ENCODE measurements around the gene LRRN2. TPM values are rescaled to one million over a fixed set of nuclear protein-coding genes. Genes with fewer than 3 reads are reported as not detected.

Gene LRRN2
- polyA plus RNA-seq, 1 donor from 2014 or later, result 3.3 TPM

- Histone ChIP-seq H2AFZ (ENCODE audit: low read depth, low read length) (no peak overlapping the region), H3K79me2 (replicated peaks; ENCODE audit: insufficient read depth, low read length) (no peaks in the 10 kb centered on the region)
Observed at GRCh38 chr1:204676043-204676442, 9.5 kb downstream of the LRRN2 start.

DNA sequence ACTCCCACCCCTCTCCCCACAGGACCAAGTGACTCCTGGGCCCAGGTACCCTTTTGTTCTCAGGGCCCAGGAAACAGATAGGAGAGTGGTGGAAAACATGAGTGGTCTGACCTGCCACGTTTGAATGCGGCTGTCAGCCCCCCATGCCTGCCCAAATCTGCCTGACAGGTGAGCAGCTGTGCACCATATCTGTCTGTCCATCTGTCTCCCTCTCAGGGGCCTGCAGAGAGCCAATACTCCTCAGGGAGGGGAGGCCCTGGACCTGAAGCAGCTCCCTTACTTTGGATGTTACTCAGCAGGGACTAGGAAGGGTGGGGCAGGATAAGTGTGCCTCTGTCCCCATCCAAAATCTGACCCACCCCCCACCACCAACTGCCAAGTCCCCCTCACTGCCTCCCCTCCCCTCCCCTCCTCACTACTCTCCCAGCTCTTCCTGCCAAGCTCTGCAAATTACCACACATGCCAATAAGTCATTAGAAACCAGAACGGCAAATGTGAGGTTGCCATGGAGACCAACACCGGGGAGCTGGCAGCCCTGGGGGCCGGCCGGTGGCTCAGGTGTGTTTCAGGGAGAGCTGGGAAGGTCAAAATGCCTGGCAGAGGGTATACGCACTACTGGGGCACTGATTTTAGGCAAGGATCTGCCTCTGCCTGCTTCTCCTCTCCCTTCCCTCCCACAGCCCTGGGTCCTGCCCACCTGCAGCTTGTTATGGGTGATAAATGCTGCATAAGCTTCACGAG lies 11.5 kb downstream of the LRRN2 start:
- H3K36me3 ChIP-seq (ENCODE audit: insufficient read depth, low read length), result no peaks in the 10 kb centered on the region

More at GRCh38 chr1:204676043-204676442, 9.5 kb downstream of the LRRN2 start:
- no peak overlapping the region for H3K9ac ChIP-seq (ENCODE audit: low read length)
- no peaks in the 10 kb centered on the region for H3K9me3 ChIP-seq (ENCODE audit: low read length)
- no peaks in the 10 kb centered on the region for H3F3A ChIP-seq (ENCODE audit: insufficient read depth, low read length, poor library complexity, severe bottlenecking)
- H3K4me3 ChIP-seq (ENCODE audit: low read length), result no peak overlapping the region
- H4K20me1 ChIP-seq (ENCODE audit: insufficient read depth), result no peaks in the 10 kb centered on the region
- H3K4me2 ChIP-seq (ENCODE audit: low read length), result no peak overlapping the region
- TF ChIP-seq EZH2 (IDR thresholded peaks at IDR 0.05; ENCODE audit: borderline replicate concordance, insufficient read depth, low read length, poor library complexity, severe bottlenecking), result no peak
- no peaks in the 10 kb centered on the region for H3K9me2 ChIP-seq (ENCODE audit: insufficient read depth, low read length)
- no peaks in the 10 kb centered on the region for H3K27me3 ChIP-seq (ENCODE audit: insufficient read depth, low read depth, low read length)
- H3K27ac ChIP-seq (ENCODE audit: low read length), result no peak overlapping the region
- H3K36me3 ChIP-seq (ENCODE audit: insufficient read depth, low read length), result no peaks in the 10 kb centered on the region

More for the DNA sequence above, 11.5 kb downstream of the LRRN2 start:
- H2AFZ ChIP-seq (ENCODE audit: low read depth, low read length), result peak overlapping the region; percentile 11
- H3F3A ChIP-seq (ENCODE audit: insufficient read depth, low read length, poor library complexity, severe bottlenecking), result no peaks in the 10 kb centered on the region
- peak overlapping the region; percentile 51 for H3K9ac ChIP-seq (ENCODE audit: low read length)
- no peaks in the 10 kb centered on the region for H3K27me3 ChIP-seq (ENCODE audit: insufficient read depth, low read depth, low read length)
- H3K9me2 ChIP-seq (ENCODE audit: insufficient read depth, low read length), result no peaks in the 10 kb centered on the region
- H3K4me2 ChIP-seq (ENCODE audit: low read length), result peak overlapping the region; percentile 48
- no peaks in the 10 kb centered on the region for H3K79me2 ChIP-seq (replicated peaks; ENCODE audit: insufficient read depth, low read length)
- peak overlapping the region; percentile 72 for H3K27ac ChIP-seq (ENCODE audit: low read length)
- H4K20me1 ChIP-seq (ENCODE audit: insufficient read depth), result no peaks in the 10 kb centered on the region
- H3K9me3 ChIP-seq (ENCODE audit: low read length), result no peaks in the 10 kb centered on the region
- TF ChIP-seq EZH2 (IDR thresholded peaks at IDR 0.05; ENCODE audit: borderline replicate concordance, insufficient read depth, low read length, poor library complexity, severe bottlenecking) (no peak), TAF1 (IDR thresholded peaks at IDR 0.05; ENCODE audit: low read depth) (no peak), RAD21 (conservative IDR thresholded peaks at IDR 0.05) (no peak), EP300 (conservative IDR thresholded peaks at IDR 0.05; ENCODE audit: poor library complexity, severe bottlenecking) (no peak), POLR2AphosphoS5 (IDR thresholded peaks at IDR 0.05) (no peak), MXI1 (conservative IDR thresholded peaks at IDR 0.05; ENCODE audit: poor library complexity, severe bottlenecking) (no peak), CTCF (IDR thresholded peaks at IDR 0.05; ENCODE audit: poor library complexity, severe bottlenecking) (no peak)
- TF ChIP-seq, protein P1, sequence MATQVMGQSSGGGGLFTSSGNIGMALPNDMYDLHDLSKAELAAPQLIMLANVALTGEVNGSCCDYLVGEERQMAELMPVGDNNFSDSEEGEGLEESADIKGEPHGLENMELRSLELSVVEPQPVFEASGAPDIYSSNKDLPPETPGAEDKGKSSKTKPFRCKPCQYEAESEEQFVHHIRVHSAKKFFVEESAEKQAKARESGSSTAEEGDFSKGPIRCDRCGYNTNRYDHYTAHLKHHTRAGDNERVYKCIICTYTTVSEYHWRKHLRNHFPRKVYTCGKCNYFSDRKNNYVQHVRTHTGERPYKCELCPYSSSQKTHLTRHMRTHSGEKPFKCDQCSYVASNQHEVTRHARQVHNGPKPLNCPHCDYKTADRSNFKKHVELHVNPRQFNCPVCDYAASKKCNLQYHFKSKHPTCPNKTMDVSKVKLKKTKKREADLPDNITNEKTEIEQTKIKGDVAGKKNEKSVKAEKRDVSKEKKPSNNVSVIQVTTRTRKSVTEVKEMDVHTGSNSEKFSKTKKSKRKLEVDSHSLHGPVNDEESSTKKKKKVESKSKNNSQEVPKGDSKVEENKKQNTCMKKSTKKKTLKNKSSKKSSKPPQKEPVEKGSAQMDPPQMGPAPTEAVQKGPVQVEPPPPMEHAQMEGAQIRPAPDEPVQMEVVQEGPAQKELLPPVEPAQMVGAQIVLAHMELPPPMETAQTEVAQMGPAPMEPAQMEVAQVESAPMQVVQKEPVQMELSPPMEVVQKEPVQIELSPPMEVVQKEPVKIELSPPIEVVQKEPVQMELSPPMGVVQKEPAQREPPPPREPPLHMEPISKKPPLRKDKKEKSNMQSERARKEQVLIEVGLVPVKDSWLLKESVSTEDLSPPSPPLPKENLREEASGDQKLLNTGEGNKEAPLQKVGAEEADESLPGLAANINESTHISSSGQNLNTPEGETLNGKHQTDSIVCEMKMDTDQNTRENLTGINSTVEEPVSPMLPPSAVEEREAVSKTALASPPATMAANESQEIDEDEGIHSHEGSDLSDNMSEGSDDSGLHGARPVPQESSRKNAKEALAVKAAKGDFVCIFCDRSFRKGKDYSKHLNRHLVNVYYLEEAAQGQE (IDR thresholded peaks at IDR 0.05; ENCODE audit: borderline replicate concordance), result no peak
- peak overlapping the region; percentile 46 for H3K4me3 ChIP-seq (ENCODE audit: low read length)
